Measurements from ENCODE around the gene GPR146. TPM values are rescaled to one million over a fixed set of nuclear protein-coding genes. Genes with fewer than 3 reads are reported as not detected.

Gene GPR146
- total and polyA plus RNA-seq, 8 donors, result 6.3 to 18.9 (median 7.9) TPM

GRCh38 chr7:1020849-1021251 lies 23.5 kb upstream of the GPR146 start:
- ATAC-seq, result no peak
- no peak for TF ChIP-seq CTCF (IDR thresholded peaks at IDR 0.05)
- Histone ChIP-seq H3K4me3 (no peak overlapping the region), H3K36me3 (peaks cover 0 to 17% of the 10 kb centered on the region in 2 donors), H3K27ac (no peak overlapping the region), H3K9me3 (peaks cover 0 to 6% of the 10 kb centered on the region in 2 donors), H3K4me1 (peaks cover 0 to 8% of the 10 kb centered on the region in 2 donors), H3K27me3 (no peaks in the 10 kb centered on the region)
- intact Hi-C loops (cut with DNase I), result no loop called here
- peak in 1 of 4 donors; percentile 32 for DNase-seq

GRCh38 chr7:1021366-1021765 lies 23.0 kb upstream of the GPR146 start:
- peaks cover 0 to 22% of the 10 kb centered on the region in 2 donors for H3K36me3 ChIP-seq
- TF ChIP-seq CTCF (IDR thresholded peaks at IDR 0.05), result no peak
- no peaks in the 10 kb centered on the region for H3K27me3 ChIP-seq
- H3K9me3 ChIP-seq, result peaks cover 0 to 6% of the 10 kb centered on the region in 2 donors
- DNase-seq (peak in 1 of 4 donors; percentile 32), ATAC-seq (no peak)
- intact Hi-C loops (cut with DNase I), result no loop called here
- no peak overlapping the region for H3K4me3 ChIP-seq
- peaks cover 0 to 8% of the 10 kb centered on the region in 2 donors for H3K4me1 ChIP-seq
- H3K27ac ChIP-seq, result no peak overlapping the region

GRCh38 chr7:1021931-1022330 lies 22.4 kb upstream of the GPR146 start:
- intact Hi-C loops (cut with DNase I), result no loop called here
- peaks cover 0 to 6% of the 10 kb centered on the region in 2 donors for H3K9me3 ChIP-seq
- H3K4me1 ChIP-seq, result peaks cover 0 to 11% of the 10 kb centered on the region in 2 donors
- H3K27ac ChIP-seq, result no peak overlapping the region
- H3K27me3 ChIP-seq, result no peaks in the 10 kb centered on the region
- no peak overlapping the region for H3K4me3 ChIP-seq
- TF ChIP-seq CTCF (IDR thresholded peaks at IDR 0.05), result no peak
- peak in 1 of 4 donors; percentile 73 for DNase-seq
- ATAC-seq, result no peak
- peaks cover 0 to 24% of the 10 kb centered on the region in 2 donors for H3K36me3 ChIP-seq

GRCh38 chr7:1022356-1022755 lies 22.0 kb upstream of the GPR146 start:
- no peak for TF ChIP-seq CTCF (IDR thresholded peaks at IDR 0.05)
- H3K36me3 ChIP-seq, result peaks cover 0 to 24% of the 10 kb centered on the region in 2 donors
- no peak for ATAC-seq
- peaks cover 0 to 2% of the 10 kb centered on the region in 2 donors for H3K27me3 ChIP-seq
- H3K4me1 ChIP-seq, result peaks cover 4 to 15% of the 10 kb centered on the region in 2 donors
- no peak overlapping the region for H3K4me3 ChIP-seq
- peaks cover 0 to 6% of the 10 kb centered on the region in 2 donors for H3K9me3 ChIP-seq
- peak in 1 of 4 donors; percentile 50 for DNase-seq
- intact Hi-C loops (cut with DNase I), result no loop called here
- H3K27ac ChIP-seq, result no peak overlapping the region

GRCh38 chr7:1022801-1023465 lies 21.4 kb upstream of the GPR146 start:
- peaks cover 4 to 20% of the 10 kb centered on the region in 2 donors for H3K4me1 ChIP-seq
- no peak for TF ChIP-seq CTCF (IDR thresholded peaks at IDR 0.05)
- intact Hi-C loops (cut with DNase I), result no loop called here
- no peak overlapping the region for H3K27ac ChIP-seq
- peak in 1 of 4 donors; percentile 69 for DNase-seq
- H3K9me3 ChIP-seq, result peaks cover 0 to 6% of the 10 kb centered on the region in 2 donors
- H3K4me3 ChIP-seq, result no peak overlapping the region
- peaks cover 0 to 24% of the 10 kb centered on the region in 2 donors for H3K36me3 ChIP-seq
- ATAC-seq, result no peak
- H3K27me3 ChIP-seq, result peaks cover 0 to 8% of the 10 kb centered on the region in 2 donors

All from left lung (tissue), 10 donors.